Kidney capillary endothelial cell (primary cell): ENCODE data around the gene IGSF21.
A peak's percentile ranks its signal among the peaks of the same experiment; 100 is the strongest.

Source experiments
- DNase-seq: peaks from one replicate; pipeline ENCODE4 v3.0.0-alpha.2; 2018; ENCODE audit warnings: low spot score

Gene IGSF21

DNA sequence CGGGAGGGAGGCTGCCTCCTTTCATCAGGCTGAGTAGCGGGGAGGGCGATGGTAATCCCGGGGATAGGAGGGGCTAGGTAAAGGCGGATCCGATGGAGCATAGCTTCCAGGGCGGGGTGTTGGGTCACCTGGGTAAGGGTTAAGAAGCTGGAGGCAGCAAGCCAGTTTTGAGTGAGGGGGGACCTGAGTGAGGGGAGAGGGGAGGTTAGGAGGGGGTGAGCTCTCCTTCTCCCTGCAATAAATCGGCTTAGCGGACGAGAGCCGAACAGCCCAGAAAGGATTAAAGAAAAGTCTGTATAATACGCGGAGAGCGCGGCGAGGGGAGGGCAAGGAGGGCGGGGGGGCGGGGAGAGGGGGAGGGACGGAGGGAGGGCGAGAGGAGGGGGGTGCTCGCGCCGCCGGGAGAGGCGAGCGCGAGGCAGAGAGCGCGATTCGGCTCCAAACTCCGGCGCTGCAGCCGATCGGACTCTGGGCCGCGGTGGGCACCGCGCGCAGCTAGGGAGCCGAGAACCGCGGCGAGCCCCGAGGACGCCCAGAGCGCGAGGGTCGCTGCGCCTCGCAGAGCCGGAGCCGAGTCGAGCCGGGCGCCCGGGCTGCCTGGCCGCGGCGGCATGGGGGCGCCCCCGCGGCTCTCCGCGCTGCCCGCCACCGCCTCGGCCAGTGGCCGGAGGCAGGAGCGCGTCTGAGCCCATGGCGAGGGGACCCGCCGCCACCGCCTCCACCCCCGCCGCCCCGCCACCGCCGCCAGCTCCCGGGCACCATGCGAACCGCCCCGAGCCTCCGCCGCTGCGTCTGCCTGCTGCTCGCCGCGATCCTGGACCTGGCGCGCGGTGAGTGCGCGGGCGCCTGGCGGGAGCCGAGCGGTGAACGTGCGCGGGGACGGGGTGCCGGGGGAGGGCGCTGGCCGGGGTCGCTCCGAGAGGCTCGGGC lies at the start of gene IGSF21:
Gene IGSF21 (plus strand): TSS at position 430 of the 930 bp plus-strand sequence. CDS start 331 bp downstream, at position 761.
- no peak for DNase-seq

DNA sequence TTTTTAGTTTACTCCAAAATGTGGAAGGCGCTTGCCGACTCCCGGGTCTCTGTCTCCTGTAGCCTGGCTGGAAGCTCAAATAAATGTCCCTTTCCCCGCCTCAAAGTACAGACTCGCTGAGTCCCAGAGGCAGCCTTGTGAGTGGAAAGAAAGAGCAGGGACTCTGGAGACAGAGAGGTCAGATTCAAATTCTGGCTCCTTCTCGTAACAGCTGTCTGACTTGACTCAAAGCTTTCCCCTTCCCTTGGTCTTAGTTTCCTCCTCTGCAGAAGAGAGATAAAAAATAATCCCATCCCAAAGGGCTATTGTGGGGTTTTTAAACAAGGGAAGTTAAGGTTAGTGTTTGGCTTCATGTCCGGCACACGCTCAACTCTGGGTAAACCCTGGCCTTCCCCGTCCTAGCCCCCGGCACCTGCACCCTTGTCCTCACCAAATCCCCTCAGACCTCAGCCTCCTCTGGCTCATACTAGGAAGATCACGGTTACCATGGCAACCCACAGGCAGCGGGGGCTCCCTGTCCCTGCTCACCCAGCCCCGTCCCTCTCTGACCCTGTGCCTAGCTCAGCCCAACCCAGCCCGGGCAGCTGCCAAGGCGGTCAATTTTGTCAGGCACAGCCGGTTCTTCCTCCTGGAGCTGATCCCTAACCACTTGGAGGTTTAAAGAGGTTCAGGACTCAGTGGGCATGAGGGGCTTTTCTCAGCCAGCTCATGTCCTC lies 49.2 kb upstream of the IGSF21 start:
- no peak for DNase-seq

DNA sequence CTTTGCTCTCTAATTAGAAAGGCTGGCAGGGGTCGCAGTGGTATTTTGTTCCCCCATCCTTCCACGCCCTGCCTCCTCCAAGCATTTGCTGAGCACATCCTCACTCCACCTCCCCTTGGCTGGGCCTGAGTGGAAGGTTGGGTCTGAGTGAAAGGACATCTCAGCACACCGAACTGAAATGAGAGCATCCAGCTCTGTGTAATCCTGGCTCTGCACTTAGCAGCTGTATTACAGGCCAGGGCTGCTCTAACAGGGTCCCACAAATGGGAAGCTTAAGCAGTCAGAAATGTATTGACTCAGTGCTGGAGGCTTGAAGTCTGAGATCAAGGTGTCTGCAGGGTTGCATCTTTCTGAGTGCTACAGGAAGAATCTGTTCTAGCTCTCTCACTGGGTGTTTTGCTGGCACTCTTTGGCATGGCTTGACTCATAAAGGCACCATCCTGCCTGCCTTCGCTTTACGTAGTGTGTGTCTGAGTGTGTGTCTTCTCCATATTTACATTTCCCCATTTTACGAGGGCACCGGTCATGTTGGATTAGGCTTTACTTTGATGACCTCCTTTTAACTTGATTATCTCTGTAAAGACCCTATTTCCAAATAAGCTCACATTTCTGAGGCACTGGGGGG lies 48.5 kb upstream of the IGSF21 start:
- DNase-seq = no peak

DNA sequence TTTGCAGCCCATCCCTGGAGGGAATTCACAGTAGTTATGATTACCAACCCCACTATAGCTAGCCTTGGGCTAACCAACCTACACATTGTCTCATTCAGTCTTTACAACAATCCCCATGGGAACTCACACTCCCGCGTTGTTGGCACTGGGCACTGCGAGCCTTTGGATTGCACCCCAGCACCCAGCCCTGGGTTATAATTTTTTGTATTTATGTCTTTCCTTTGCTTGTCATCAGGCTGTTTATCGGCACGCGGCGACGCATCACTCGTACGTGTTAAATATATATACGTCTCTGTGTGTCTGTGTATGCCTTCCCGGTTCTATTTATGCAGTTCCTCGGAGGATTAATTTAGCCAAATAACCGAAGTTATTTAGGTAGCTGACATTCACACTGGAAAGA lies 47.2 kb upstream of the IGSF21 start:
- DNase-seq = no peak

- no peak for DNase-seq
Observed at GRCh38 chr1:18062185-18062584, 45.4 kb upstream of the IGSF21 start.

GRCh38 chr1:18064534-18064933 lies 43.1 kb upstream of the IGSF21 start:
- no peak for DNase-seq

- DNase-seq = no peak
Observed at GRCh38 chr1:18066576-18066975, 41.0 kb upstream of the IGSF21 start.

DNA sequence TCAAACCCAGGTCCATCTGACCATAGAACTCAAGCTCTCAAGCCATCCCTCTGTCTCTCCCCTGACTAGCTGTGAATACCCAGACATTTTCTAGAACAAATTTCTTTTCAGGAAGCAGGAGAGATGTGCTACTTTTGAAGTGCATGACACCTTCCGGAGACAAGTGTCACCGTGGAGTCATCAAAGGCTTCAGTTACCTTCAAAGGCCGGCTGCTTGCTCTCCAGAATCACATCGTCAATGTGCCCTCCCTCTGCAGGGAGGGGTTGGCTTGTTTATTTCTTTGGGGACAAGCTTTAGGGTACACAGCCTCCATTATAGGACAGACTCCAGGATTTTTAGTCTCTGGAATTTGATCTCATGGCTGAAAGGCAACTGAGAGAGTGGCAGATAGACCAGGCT lies 37.7 kb upstream of the IGSF21 start:
- DNase-seq = no peak

- no peak for DNase-seq
Observed at GRCh38 chr1:18072066-18072465, 35.5 kb upstream of the IGSF21 start.

DNA sequence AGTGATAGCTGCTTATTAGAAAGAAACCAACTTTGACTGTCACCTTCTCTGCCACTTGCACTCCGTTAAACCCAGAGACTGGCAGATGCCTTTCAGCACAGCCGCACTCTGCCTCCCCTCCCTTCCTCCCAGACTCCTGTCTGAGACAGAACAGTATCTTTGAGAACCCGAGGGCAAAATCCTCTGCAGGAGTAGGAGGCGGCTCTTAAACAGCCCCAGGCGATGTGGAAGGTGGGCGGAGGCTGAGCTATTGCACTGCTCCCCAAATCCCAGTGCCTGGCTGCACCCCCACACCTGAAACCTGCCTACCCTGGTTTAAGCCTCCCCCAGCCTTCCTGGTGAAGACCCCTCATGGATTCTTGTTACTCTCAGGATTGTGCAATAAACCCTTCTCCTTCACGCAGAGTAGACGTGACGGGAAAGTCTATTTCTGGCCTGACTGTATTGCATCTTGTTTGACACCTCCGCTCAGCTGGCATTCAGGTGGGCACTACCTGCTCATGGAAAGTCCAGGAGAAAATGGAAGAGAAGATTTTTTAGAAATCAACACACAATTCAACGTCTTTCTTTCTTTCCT lies 34.4 kb upstream of the IGSF21 start:
- no peak for DNase-seq

GRCh38 chr1:18077657-18078215 lies 29.9 kb upstream of the IGSF21 start:
- no peak for DNase-seq

DNA sequence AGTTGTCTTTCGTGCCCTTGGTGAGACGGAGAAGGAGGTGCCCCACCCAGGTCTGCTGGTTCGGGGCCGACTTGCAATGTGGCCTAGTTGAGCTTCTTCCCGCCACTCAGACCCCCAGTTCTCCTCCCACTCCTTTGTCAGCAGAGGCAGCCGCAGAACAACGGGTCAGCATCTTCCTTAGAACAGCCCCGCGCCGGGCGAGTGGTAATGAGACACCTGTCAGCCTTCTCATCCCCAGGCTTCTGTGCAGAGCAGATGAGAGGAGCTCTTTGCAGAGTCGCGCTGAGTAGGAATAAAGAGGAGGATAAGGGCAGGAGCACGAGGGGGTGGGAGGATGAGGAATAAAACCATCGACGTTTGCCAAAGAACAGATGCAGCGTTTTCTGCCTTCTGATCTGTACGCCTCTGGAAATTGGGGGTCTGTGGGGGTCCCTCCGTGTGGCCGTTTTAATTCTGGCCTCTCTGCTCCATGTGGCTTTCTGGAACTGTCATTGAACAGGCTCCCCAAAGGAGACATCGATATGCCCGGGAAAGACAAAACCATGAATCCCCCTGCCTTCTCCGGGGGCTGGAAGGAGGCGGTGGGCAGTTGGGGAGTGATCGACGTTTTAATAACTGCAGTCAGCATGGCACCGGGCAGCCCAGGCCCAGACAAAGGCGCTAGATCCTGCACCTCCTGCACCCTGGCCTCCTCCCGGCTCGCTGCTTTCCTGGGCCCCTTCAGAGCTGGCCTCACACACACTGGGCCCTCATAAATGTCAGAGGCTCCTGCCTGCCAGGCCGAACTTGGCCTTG lies 27.5 kb upstream of the IGSF21 start:
- no peak for DNase-seq

- no peak for DNase-seq
Observed at GRCh38 chr1:18085387-18086074, 22.1 kb upstream of the IGSF21 start.

- no peak for DNase-seq
Observed at GRCh38 chr1:18088077-18088594, 19.5 kb upstream of the IGSF21 start.

DNA sequence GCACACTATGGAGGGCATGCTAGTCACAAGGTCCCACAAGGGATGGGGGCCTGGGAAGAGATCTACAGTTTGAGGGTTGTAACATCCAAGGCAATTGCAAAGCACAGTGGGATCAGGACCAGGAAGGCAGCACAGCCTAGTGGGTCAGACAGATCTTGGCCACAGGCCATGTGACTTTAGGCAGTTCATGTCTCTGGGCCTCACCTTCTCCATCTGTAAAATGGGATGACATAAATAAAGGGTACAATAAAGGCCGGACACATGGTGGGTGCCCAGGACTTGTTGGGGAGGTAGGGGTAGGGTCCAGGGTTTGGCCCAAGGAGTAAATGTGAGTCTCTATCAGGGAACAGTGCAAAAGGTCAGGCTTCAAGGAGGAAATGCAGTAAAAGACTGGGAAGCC lies 18.1 kb upstream of the IGSF21 start:
- no peak for DNase-seq

GRCh38 chr1:18090636-18091035 lies 17.0 kb upstream of the IGSF21 start:
- no peak for DNase-seq

DNA sequence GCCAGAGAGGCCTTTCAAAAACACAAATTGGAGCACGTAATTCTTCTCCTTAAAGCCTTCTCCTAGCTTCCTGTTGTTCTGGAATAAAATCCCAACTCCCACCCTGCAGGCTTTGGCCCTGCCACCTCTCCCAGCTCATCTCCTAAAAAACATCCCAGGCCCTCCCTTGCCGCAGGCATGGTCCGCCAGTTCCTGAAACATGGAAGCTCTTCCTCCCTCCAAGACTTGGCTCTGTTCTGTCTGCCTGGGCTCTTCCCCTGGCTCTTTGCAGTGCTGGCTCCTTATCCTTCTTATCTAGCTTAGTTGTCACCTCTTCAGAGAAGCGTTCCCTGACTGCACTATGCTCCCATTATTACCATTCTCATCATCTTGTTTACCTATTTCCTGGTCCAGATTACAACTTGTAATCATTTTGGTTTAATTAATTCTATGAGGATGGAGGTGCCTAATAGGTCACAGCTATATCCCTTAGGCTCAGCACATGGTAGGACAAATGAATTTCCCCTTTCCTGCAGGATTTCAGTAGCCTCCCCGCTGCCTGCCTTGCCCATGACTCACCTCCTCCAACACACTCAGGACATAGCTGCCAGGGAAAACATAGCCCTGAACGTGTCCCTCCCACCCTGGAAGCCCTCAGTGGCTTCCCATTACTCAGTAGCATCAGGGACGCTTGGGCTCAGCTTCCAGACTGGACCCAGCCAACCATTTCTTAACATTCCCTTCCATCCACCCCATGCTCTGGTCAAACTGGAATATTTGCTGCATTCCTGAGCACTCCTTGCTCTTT lies 15.7 kb upstream of the IGSF21 start:
- peak; percentile 32 for DNase-seq

- DNase-seq = no peak
Observed at GRCh38 chr1:18093193-18093592, 14.4 kb upstream of the IGSF21 start.

DNA sequence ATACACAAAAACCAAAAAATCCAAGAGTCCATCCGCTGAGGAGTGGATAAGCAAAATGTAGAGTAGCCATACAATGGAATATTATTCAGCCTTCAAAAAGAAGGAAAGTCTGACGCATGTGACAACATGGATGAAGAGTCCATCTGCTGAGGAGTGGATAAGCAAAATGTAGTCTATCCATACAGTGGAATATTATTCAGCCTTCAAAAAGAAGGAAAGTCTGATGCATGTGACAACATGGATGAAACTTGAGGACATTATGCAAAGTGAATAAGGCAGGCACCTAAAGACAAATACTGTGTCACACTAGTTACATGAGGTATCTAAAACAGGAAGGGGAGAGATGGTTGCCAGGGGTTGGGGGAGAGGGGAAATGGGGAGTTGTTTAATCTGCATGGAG lies 14.0 kb upstream of the IGSF21 start:
- DNase-seq = no peak

DNA sequence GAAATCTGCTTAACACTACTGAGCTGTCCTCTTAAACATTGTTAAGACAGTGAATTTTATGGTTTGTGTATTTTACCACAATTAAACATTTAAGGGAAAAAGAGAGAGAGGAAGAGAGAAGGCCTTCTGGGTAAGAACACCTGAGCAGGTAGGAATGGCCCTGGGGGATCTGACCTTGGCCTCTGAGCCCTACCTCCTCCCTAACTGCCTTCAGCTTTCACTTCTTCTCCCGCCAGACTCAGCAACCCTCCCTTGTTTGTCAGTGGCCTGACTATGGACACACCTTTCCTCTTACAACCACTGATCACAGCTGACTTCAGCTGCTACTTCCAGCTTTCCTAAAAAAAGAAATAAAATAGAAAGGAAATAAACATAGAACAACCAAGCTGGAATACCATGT lies 13.5 kb upstream of the IGSF21 start:
- no peak for DNase-seq
